Suprapubic skin (tissue), 4 donors: ENCODE measurements around the gene CHST9.

Experiments used
- CTCF ChIP-seq, 2 donors: fragments of 200-600 bp in 1 of 2; fragments of 450-650 bp in 1 of 2; sonication (generic) in 1 of 2; IDR thresholded peaks; one replicate each; pipeline ENCODE4 v1.5.1; 2016 to 2019; ENCODE audit warnings: antibody characterized with exemption in 2 of 2, mild to moderate bottlenecking in 1 of 2, moderate library complexity in 1 of 2
- EP300 ChIP-seq: sonication (generic); formaldehyde crosslinking; IDR thresholded peaks from one replicate; pipeline ENCODE4 v1.6.1; 2017; ENCODE audit warnings: antibody characterized with exemption
- POLR2A ChIP-seq, 2 donors: fragments of 450-650 bp; IDR thresholded peaks; one replicate each; pipeline ENCODE4 v1.6.1; 2017; ENCODE audit warnings: antibody characterized with exemption in 2 of 2, mild to moderate bottlenecking in 2 of 2, moderate library complexity in 2 of 2
- POLR2AphosphoS5 ChIP-seq, 3 donors: sonication (generic); formaldehyde crosslinking; IDR thresholded peaks; one replicate each; pipeline ENCODE4 v1.6.1; 2017; ENCODE audit warnings: antibody characterized with exemption in 3 of 3

- TF ChIP-seq CTCF (IDR thresholded peaks at IDR 0.05) (no peak), POLR2A (IDR thresholded peaks at IDR 0.05) (no peak), EP300 (no peak), POLR2AphosphoS5 (IDR thresholded peaks at IDR 0.05) (no peak)
Observed at GRCh38 chr18:26981360-26982082, 203.6 kb downstream of the CHST9 start.
